Endothelial cell of hepatic sinusoid (primary cell): ENCODE data around the gene PGLYRP1.

Experiments
- in situ Hi-C: cut with HindIII; loops from 2 replicates; pipeline ENCODE4 v1.10.0; 2017; ENCODE audit warnings: low sequenced_read_pairs

The PGLYRP1 gene

DNA sequence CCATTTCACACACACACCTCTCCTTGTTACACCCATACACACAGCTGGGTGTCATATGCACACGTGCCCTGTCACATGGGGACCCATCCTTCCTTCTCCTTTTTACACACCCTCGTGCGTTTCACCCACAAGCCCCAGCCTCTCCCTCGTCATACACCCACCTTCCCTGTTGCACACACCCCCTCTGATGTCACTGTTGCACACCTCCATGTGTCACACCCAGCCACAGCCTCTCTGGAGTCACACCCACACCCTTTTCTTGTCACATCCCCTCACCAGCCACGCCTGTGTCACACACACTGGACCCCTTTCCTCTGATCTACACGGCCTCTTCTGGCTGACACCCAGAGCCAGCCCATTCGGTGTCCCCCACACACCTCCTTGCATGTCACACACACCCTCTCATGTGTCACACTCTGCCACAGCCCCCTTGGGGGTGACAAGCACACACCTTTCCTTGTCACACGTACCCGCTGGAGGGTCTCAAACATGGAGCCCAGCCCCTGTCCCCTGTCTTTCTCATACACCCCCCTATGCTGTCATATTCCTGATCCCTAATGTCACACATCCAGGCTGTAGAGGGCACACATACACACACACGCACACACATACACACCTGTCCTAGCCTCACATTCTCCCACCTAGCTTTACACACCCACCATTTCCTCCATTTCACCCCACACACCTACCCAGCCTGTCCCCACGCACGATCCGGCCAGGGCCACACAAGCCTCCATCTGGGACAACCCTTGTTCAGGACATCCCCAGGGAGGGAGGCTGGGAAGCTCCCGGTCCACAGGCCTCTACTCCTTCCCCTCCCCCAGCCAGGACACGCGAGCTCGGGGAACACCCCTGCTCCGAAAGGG lies 50.5 kb downstream of the PGLYRP1 start:
- in situ Hi-C loops: no loop called here

DNA sequence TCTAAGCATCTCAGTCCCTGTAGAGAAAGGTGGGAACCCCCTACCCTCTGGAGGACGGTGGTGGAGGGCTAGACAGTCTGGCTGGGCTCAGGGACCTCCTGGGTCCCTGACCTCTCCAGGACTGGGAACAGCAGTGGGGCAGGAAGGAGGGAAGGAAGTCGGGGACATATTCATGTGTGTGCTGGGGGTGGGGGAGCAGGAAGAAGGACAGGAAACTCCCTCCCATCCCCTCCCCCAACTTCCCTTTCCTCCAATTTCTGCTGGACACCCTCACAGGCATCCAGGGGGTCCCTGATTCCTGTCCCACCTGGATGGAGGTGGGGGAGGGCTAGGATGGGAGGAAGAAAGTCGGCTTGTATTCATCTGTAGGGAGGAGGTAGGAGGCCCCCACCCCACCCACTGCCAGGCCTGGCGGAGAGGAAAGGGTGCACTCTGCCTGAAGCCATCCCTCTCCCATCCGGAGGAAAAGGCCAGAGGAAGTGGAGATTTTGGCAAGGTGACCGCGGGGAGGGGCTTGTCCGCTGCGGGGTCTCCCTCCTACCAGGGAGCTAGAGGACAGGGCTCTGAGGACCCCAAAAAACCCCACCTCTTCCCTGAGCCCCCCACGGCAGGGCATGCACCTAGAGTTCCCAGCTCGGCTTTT lies 51.5 kb downstream of the PGLYRP1 start:
- in situ Hi-C loops: no loop called here

DNA sequence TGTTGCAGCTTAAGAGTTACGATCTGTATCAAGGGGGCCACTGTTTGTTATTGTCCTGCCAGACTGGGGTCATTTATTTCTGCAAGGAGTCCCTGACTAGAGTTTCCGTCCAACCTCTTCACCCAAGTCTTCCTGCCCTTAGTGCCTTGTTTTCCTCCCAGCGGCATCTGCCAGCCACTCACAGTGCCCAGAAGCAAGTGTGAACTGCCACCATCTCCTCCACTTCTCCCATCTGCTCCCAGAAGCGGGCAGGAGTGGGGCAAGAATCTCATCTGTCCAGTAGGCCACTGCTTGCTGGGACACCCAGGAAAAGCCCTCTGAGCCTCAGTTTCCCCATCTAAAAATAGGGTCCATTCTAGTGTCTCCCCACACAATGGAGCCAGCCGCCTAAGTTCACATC lies 53.2 kb downstream of the PGLYRP1 start:
- in situ Hi-C loops: no loop called here
